K562 (cell line): Measurements from ENCODE around the gene IFI30.

Experiments
- REST ChIP-seq, 2 experiments: fragments of 450-650 bp; formaldehyde crosslinking in 1 of 2; IDR thresholded peaks; 2 replicates each; pipeline versions ENCODE4 v1.4.0 to v1.6.1; 2014 to 2020; ENCODE audit warnings: mild to moderate bottlenecking in 2 of 2, borderline replicate concordance in 1 of 2, low read depth in 1 of 2
- SMC3 ChIP-seq: conservative IDR thresholded peaks from 2 replicates; pipeline ENCODE4 v1.6.1; 2011; ENCODE audit warnings: low read depth, low read length, improper control_type of control experiment; ENCODE audit not compliant: insufficient read depth
- TEAD2 ChIP-seq: fragments of 450-650 bp; IDR thresholded peaks from 2 replicates; pipeline ENCODE4 v1.6.1; 2016; ENCODE audit warnings: missing genetic modification characterization, control low read depth, missing compliant biosample characterization

GRCh38 chr19:18176367-18177310, 3.0 kb downstream of the IFI30 start:
- TF ChIP-seq TEAD2 (tag) (no peak), REST (IDR thresholded peaks at IDR 0.05; ENCODE audit: borderline replicate concordance) (no peak), REST (CRISPR knock-in tag; IDR thresholded peaks at IDR 0.05; ENCODE audit: low read depth) (no peak), SMC3 (no peak)
